ENCODE results near the gene SRP54. TPM values are rescaled to one million over a fixed set of nuclear protein-coding genes. Genes with fewer than 3 reads are reported as not detected.
A peak's percentile ranks its signal among the peaks of the same experiment; 100 is the strongest.

Gene SRP54
- total and polyA plus RNA-seq, 2 of the 13 experiments (the other 11 are each of a cell fraction or from before 2014, with no cell fraction given) = 42.2 to 207 TPM

GRCh38 chr14:35046048-35046750 is 63.4 kb downstream of the SRP54 start, which contains the start of gene FAM177A1 (continued):
- TF ChIP-seq ZNF607 (CRISPR knock-in tag; IDR thresholded peaks at IDR 0.05; ENCODE audit: borderline replicate concordance) = peak; percentile 81
- 0 out of 2 replicates have a peak, but pooled peaks have one; percentile 11 for TF ChIP-seq HNF4G (IDR thresholded peaks at IDR 0.05; ENCODE audit: borderline replicate concordance, low read depth, low read length)
- TF ChIP-seq HNF4G (CRISPR knock-in tag; IDR thresholded peaks at IDR 0.05; ENCODE audit: borderline replicate concordance, low read depth) = no peak; the same call in 1 of the 2 replicates
- TF ChIP-seq ZIK1 (CRISPR knock-in tag; IDR thresholded peaks at IDR 0.05; ENCODE audit: borderline replicate concordance, low read depth) = peak; percentile 97
- peak; percentile 53; the same call in 1 of the 2 replicates for TF ChIP-seq TFE3 (CRISPR knock-in tag; IDR thresholded peaks at IDR 0.05)
- TF ChIP-seq PAF1 (CRISPR knock-in tag; IDR thresholded peaks at IDR 0.05) = no peak
- TF ChIP-seq BRD4 (CRISPR knock-in tag; IDR thresholded peaks at IDR 0.05) = peak; percentile 86; the same call in 1 of the 2 replicates
- peak; percentile 86 for TF ChIP-seq MEIS2 (CRISPR knock-in tag; IDR thresholded peaks at IDR 0.05)
- TF ChIP-seq MXD4 (CRISPR knock-in tag; IDR thresholded peaks at IDR 0.05) = peak; percentile 93
- peak; percentile 90 for TF ChIP-seq ZNF12 (CRISPR knock-in tag; IDR thresholded peaks at IDR 0.05)
- TF ChIP-seq TOPORS (CRISPR knock-in tag; IDR thresholded peaks at IDR 0.05) = peak; percentile 81; the same call in 1 of the 2 replicates
- peak; percentile 13; the same call in 1 of the 2 replicates for TF ChIP-seq DPF2 (CRISPR knock-in tag; IDR thresholded peaks at IDR 0.05; ENCODE audit: borderline replicate concordance, low read depth)
- no peak; the same call in 1 of the 2 replicates for TF ChIP-seq STAG1 (CRISPR knock-in tag; IDR thresholded peaks at IDR 0.05)
- TF ChIP-seq ZSCAN30 (CRISPR knock-in tag; IDR thresholded peaks at IDR 0.05) = peak; percentile 98
- TF ChIP-seq CCAR2 (optimal IDR thresholded peaks at IDR 0.05; ENCODE audit: low read depth, low read length) = no peak
- no peak; the same call in 1 of the 2 replicates for TF ChIP-seq GLMP (CRISPR knock-in tag; IDR thresholded peaks at IDR 0.05; ENCODE audit: borderline replicate concordance)
- no peak for TF ChIP-seq SMARCC2 (IDR thresholded peaks at IDR 0.05)
- TF ChIP-seq FOXP4 (CRISPR knock-in tag; IDR thresholded peaks at IDR 0.05) = peak; percentile 78
- TF ChIP-seq HINFP (CRISPR knock-in tag; IDR thresholded peaks at IDR 0.05; ENCODE audit: low read depth) = peak; percentile 55; the same call in 1 of the 2 replicates
- peak; percentile 65; the same call in 1 of the 2 replicates for TF ChIP-seq NCOR1 (IDR thresholded peaks at IDR 0.05; ENCODE audit: borderline replicate concordance, low read length)
- peak; percentile 96; the same call in 1 of the 2 replicates for TF ChIP-seq ZSCAN20 (CRISPR knock-in tag; IDR thresholded peaks at IDR 0.05; ENCODE audit: borderline replicate concordance)
- peak; percentile 80 for TF ChIP-seq JUN (CRISPR knock-in tag; IDR thresholded peaks at IDR 0.05)
- TF ChIP-seq ATRX (CRISPR knock-in tag; IDR thresholded peaks at IDR 0.05; ENCODE audit: borderline replicate concordance) = no peak
